HEK293 (cell line): ENCODE data around the gene NCKAP5.

Experiments
- CTCF ChIA-PET: fragments of 350-600 bp; formaldehyde crosslinking; extraction: SDS; loops from one replicate; lab custom pipeline; 2021; ENCODE audit warnings: antibody characterized with exemption; lab: Yijun Ruan, JAX
- POLR2A ChIA-PET: fragments of 300-600 bp; formaldehyde crosslinking; extraction: SDS; loops from one replicate; lab custom pipeline; 2020; ENCODE audit warnings: antibody characterized with exemption, inconsistent platforms; lab: Yijun Ruan, JAX
- H3K27ac ChIP-seq: fragments of 200-500 bp; sonication (Bioruptor generic); 2 replicates; pipeline ENCODE4 v1.5.1; 2014; ENCODE audit warnings: low read depth, low read length, control low read depth, inconsistent platforms; ENCODE audit errors: extremely low read depth
- H3K36me3 ChIP-seq, 2 experiments: fragments of 200-500 bp in 1 of 2; sonication (Bioruptor generic) in 1 of 2; 1 replicate in 1 of 2; 2 replicates in 1 of 2; pipeline ENCODE4 v1.5.1; 2014 to 2017; ENCODE audit warnings: inconsistent platforms in 2 of 2, low read length in 2 of 2; ENCODE audit not compliant: control insufficient read depth in 2 of 2, insufficient read depth in 1 of 2
- H3K4me1 ChIP-seq: fragments of 200-500 bp; sonication (Bioruptor generic); 2 replicates; pipeline ENCODE4 v1.5.1; 2014; ENCODE audit warnings: mild to moderate bottlenecking, low read length, inconsistent platforms; ENCODE audit not compliant: control insufficient read depth, insufficient read depth
- H3K4me3 ChIP-seq: 2 replicates; pipeline ENCODE4 v1.5.1; 2011; ENCODE audit warnings: low read depth, mild to moderate bottlenecking, control low read depth, low read length, moderate library complexity
- H3K9me3 ChIP-seq: fragments of 200-500 bp; sonication (Bioruptor generic); 2 replicates; pipeline ENCODE4 v1.5.1; 2014; ENCODE audit warnings: low read depth, low read length, inconsistent platforms; ENCODE audit not compliant: control insufficient read depth, insufficient read depth
- HOXD13 ChIP-seq: sonication (generic); formaldehyde crosslinking; IDR thresholded peaks from 2 replicates; pipeline ENCODE4 v1.8.0; 2022; ENCODE audit warnings: missing genetic modification reagents, borderline replicate concordance
- PATZ1 ChIP-seq: fragments of 450-650 bp; formaldehyde crosslinking; IDR thresholded peaks from 2 replicates; pipeline ENCODE4 v1.5.1; 2016; ENCODE audit warnings: missing biosample characterization, missing genetic modification characterization
- PRDM10 ChIP-seq: fragments of 450-650 bp; formaldehyde crosslinking; IDR thresholded peaks from 2 replicates; pipeline ENCODE4 v1.5.1; 2016; ENCODE audit warnings: missing biosample characterization, missing genetic modification characterization
- PRDM2 ChIP-seq: fragments of 450-650 bp; formaldehyde crosslinking; IDR thresholded peaks from 2 replicates; pipeline ENCODE4 v1.5.1; 2016; ENCODE audit warnings: missing biosample characterization, missing genetic modification characterization, borderline replicate concordance
- PRDM4 ChIP-seq: fragments of 450-650 bp; formaldehyde crosslinking; IDR thresholded peaks from 2 replicates; pipeline ENCODE4 v1.5.1; 2017; ENCODE audit warnings: missing biosample characterization, missing genetic modification characterization
- RBAK ChIP-seq: fragments of 450-650 bp; formaldehyde crosslinking; IDR thresholded peaks from 2 replicates; pipeline ENCODE4 v1.5.1; 2016; ENCODE audit warnings: missing biosample characterization, missing genetic modification characterization
- SALL2 ChIP-seq: fragments of 450-650 bp; formaldehyde crosslinking; IDR thresholded peaks from 2 replicates; pipeline ENCODE4 v1.5.0; 2017; ENCODE audit warnings: missing biosample characterization, mild to moderate bottlenecking, missing genetic modification characterization, borderline replicate concordance
- ZBTB7A ChIP-seq: fragments of 450-650 bp; formaldehyde crosslinking; IDR thresholded peaks from 2 replicates; pipeline ENCODE4 v1.5.1; 2016; ENCODE audit warnings: low read depth, missing biosample characterization, missing genetic modification characterization
- ZBTB8A ChIP-seq: fragments of 450-650 bp; formaldehyde crosslinking; IDR thresholded peaks from 2 replicates; pipeline ENCODE4 v1.5.1; 2016; ENCODE audit warnings: missing biosample characterization, missing genetic modification characterization
- ZFHX2 ChIP-seq: fragments of 450-650 bp; formaldehyde crosslinking; conservative IDR thresholded peaks from 2 replicates; pipeline ENCODE4 v1.5.1; 2016; ENCODE audit warnings: missing biosample characterization, missing genetic modification characterization
- ZNF10 ChIP-seq: fragments of 450-650 bp; formaldehyde crosslinking; IDR thresholded peaks from 2 replicates; pipeline ENCODE4 v1.5.1; 2017; ENCODE audit warnings: missing biosample characterization, missing genetic modification characterization
- ZNF140 ChIP-seq: fragments of 450-650 bp; formaldehyde crosslinking; IDR thresholded peaks from 2 replicates; pipeline ENCODE4 v1.5.1; 2016; ENCODE audit warnings: missing biosample characterization, missing genetic modification characterization
- ZNF18 ChIP-seq: fragments of 450-650 bp; formaldehyde crosslinking; IDR thresholded peaks from 2 replicates; pipeline ENCODE4 v1.5.1; 2016; ENCODE audit warnings: missing biosample characterization, missing genetic modification characterization
- ZNF214 ChIP-seq: fragments of 450-650 bp; formaldehyde crosslinking; IDR thresholded peaks from 2 replicates; pipeline ENCODE4 v1.5.1; 2017; ENCODE audit warnings: missing biosample characterization, mild to moderate bottlenecking, missing genetic modification characterization, borderline replicate concordance
- ZNF335 ChIP-seq: fragments of 450-650 bp; formaldehyde crosslinking; conservative IDR thresholded peaks from 2 replicates; pipeline ENCODE4 v1.5.1; 2016; ENCODE audit warnings: missing biosample characterization, missing genetic modification characterization
- ZNF394 ChIP-seq: fragments of 450-650 bp; formaldehyde crosslinking; IDR thresholded peaks from 2 replicates; pipeline ENCODE4 v1.5.1; 2016; ENCODE audit warnings: missing biosample characterization, missing genetic modification characterization, mild to moderate bottlenecking, moderate library complexity, borderline replicate concordance
- ZNF600 ChIP-seq: fragments of 450-650 bp; formaldehyde crosslinking; IDR thresholded peaks from 2 replicates; pipeline ENCODE4 v1.5.1; 2016; ENCODE audit warnings: missing biosample characterization, missing genetic modification characterization

NCKAP5 gene

GRCh38 chr2:132752421-132753206, 815.6 kb downstream of the NCKAP5 start:
- ChIA-PET POLR2A (no interaction called here), CTCF (no interaction called here)
- no peaks in the 10 kb centered on the region for H3K9me3 ChIP-seq
- H3K4me1 ChIP-seq: no peaks in the 10 kb centered on the region
- H3K4me3 ChIP-seq: no peak overlapping the region
- H3K36me3 ChIP-seq: no peaks in the 10 kb centered on the region
- no peak for TF ChIP-seq ZBTB8A (tag by site-specific recombination)
- TF ChIP-seq ZNF10: peak; percentile 94
- no peak for TF ChIP-seq ZBTB7A (tag by site-specific recombination)
- H3K27ac ChIP-seq: no peak overlapping the region

GRCh38 chr2:132751836-132752235, 816.4 kb downstream of the NCKAP5 start:
- Histone ChIP-seq H3K36me3 (no peaks in the 10 kb centered on the region), H3K4me3 (no peak overlapping the region), H3K9me3 (no peaks in the 10 kb centered on the region), H3K4me1 (no peaks in the 10 kb centered on the region), H3K27ac (no peak overlapping the region)
- ChIA-PET POLR2A (no interaction called here), CTCF (no interaction called here)
- TF ChIP-seq SALL2: no peak
- TF ChIP-seq ZNF140: no peak
- TF ChIP-seq ZNF214 (tag by site-specific recombination): no peak
- TF ChIP-seq ZNF335 (tag by site-specific recombination): no peak
- TF ChIP-seq ZFHX2 (tag by site-specific recombination): no peak
- TF ChIP-seq PRDM4: no peak
- TF ChIP-seq PRDM10 (tag by site-specific recombination): no peak
- no peak for TF ChIP-seq HOXD13 (CRISPR knock-in tag)
- TF ChIP-seq RBAK (tag by site-specific recombination): no peak
- TF ChIP-seq PATZ1 (tag by site-specific recombination): no peak
- no peak for TF ChIP-seq ZNF394
- TF ChIP-seq PRDM2 (tag by site-specific recombination): no peak
- no peak for TF ChIP-seq ZNF600 (tag by site-specific recombination)
- TF ChIP-seq ZNF18 (tag by site-specific recombination): no peak
